Choroid plexus epithelial cell (primary cell): ENCODE results near the gene LMTK3.

Experiments used
- DNase-seq: peaks from one replicate; pipeline ENCODE4 v3.0.0-alpha.2; 2010; ENCODE audit warnings: low read depth
- H3K4me3 ChIP-seq: 2 replicates; pipeline ENCODE4 v1.5.1; 2011; ENCODE audit warnings: low read depth, mild to moderate bottlenecking, control low read depth, low read length, moderate library complexity
- CTCF ChIP-seq: conservative IDR thresholded peaks from 2 replicates; pipeline ENCODE4 v1.5.1; 2011; ENCODE audit warnings: low read depth, mild to moderate bottlenecking, control low read depth, inconsistent platforms, low read length, moderate library complexity

The LMTK3 gene

GRCh38 chr19:48548253-48548911, 36.7 kb upstream of the LMTK3 start:
- no peak overlapping the region for H3K4me3 ChIP-seq
- TF ChIP-seq CTCF, result no peak
- no peak for DNase-seq

GRCh38 chr19:48547722-48548121, 36.1 kb upstream of the LMTK3 start:
- TF ChIP-seq CTCF, result no peak
- DNase-seq, result no peak
- H3K4me3 ChIP-seq, result no peak overlapping the region

GRCh38 chr19:48544856-48545750, 33.5 kb upstream of the LMTK3 start:
- DNase-seq, result no peak
- no peak for TF ChIP-seq CTCF
- H3K4me3 ChIP-seq, result no peak overlapping the region

- H3K4me3 ChIP-seq, result no peak overlapping the region
- no peak for DNase-seq
- TF ChIP-seq CTCF, result no peak
Measured at GRCh38 chr19:48543121-48543710, 31.6 kb upstream of the LMTK3 start.

- DNase-seq, result no peak
- TF ChIP-seq CTCF, result no peak
- no peak overlapping the region for H3K4me3 ChIP-seq
Measured at GRCh38 chr19:48541813-48542212, 30.2 kb upstream of the LMTK3 start.

- no peak for TF ChIP-seq CTCF
Measured at GRCh38 chr19:48540110-48540509, 28.5 kb upstream of the LMTK3 start.

More at GRCh38 chr19:48540110-48540509, 28.5 kb upstream of the LMTK3 start:
- no peak for DNase-seq
- H3K4me3 ChIP-seq, result no peak overlapping the region
